Kidney (tissue), 14 donors: Measurements from ENCODE around the gene XPO6. TPM values are rescaled to one million over a fixed set of nuclear protein-coding genes. Genes with fewer than 3 reads are reported as not detected.

Experiments
- DNase-seq, 5 donors: peaks; one replicate each; pipeline ENCODE4 v3.0.0-alpha.2; 2013 to 2020
- FAIRE-seq: peaks from 2 replicates; lab custom pipeline; 2012; peaks lifted over from hg19 to GRCh38; lab: Jason Lieb, UNC
- H3K27ac ChIP-seq, 2 donors: one replicate each; pipeline ENCODE4 v1.7.0; 2013; ENCODE audit warnings: low read depth in 2 of 2, low read length in 2 of 2, inconsistent platforms in 1 of 2
- H3K27me3 ChIP-seq: one replicate; pipeline ENCODE4 v1.7.1; 2013; ENCODE audit warnings: low read length, inconsistent platforms; ENCODE audit not compliant: control insufficient read depth, insufficient read depth
- H3K36me3 ChIP-seq, 3 donors: one replicate each; pipeline versions ENCODE4 v1.7.0 to v1.7.1; 2013; ENCODE audit warnings: low read length in 3 of 3, control low read depth in 1 of 3, inconsistent platforms in 1 of 3; ENCODE audit not compliant: insufficient read depth in 3 of 3, control insufficient read depth in 2 of 3
- H3K4me1 ChIP-seq, 3 donors: one replicate each; pipeline versions ENCODE4 v1.7.0 to v1.7.1; 2013; ENCODE audit warnings: low read length in 3 of 3, inconsistent platforms in 1 of 3, low read depth in 1 of 3; ENCODE audit not compliant: control insufficient read depth in 2 of 3, insufficient read depth in 2 of 3
- H3K4me3 ChIP-seq, 3 donors: one replicate each; pipeline versions ENCODE4 v1.7.0 to v1.8.1; 2013; ENCODE audit warnings: low read length in 3 of 3, control low read depth in 1 of 3, inconsistent platforms in 1 of 3
- H3K9ac ChIP-seq, 3 donors: one replicate each; pipeline versions ENCODE4 v1.7.0 to v1.7.1; 2013; ENCODE audit warnings: low read length in 3 of 3, control low read depth in 1 of 3, inconsistent platforms in 1 of 3
- H3K9me3 ChIP-seq, 3 donors: one replicate each; pipeline versions ENCODE4 v1.7.0 to v1.7.1; 2013; ENCODE audit warnings: low read length in 3 of 3, control low read depth in 1 of 3, inconsistent platforms in 1 of 3; ENCODE audit not compliant: control insufficient read depth in 2 of 3, insufficient read depth in 1 of 3
- intact Hi-C: fragments of 100-400 bp; cut with DNase I; formaldehyde crosslinking; loops from one replicate; pipeline ENCODE4 v1.11.1; 2022
- polyA plus RNA-seq: library from polyadenylated mRNA; stranded (reverse); fragments of 350-450 nt; fragmentation: Illumina TruSeq; extraction: RNeasy Lipid Tissue Mini Kit (QIAGEN cat#74804); gene quantifications from one replicate; pipeline ENCODE4 v1.2.3, GENCODE V29; 2014; ENCODE audit warnings: low read depth, low replicate concordance; ENCODE audit not compliant: insufficient read depth
- total RNA-seq: library from RNA; stranded (reverse); fragmentation: NEBNext Ultra II Directional; extraction: Animal tissue kit (Norgen Biotek cat#: 25700); gene quantifications from one replicate; pipeline ENCODE4 v1.2.1, GENCODE V29; 2021
- TF ChIP-seq, protein P1 (sequence below): IDR thresholded peaks from 3 replicates; pipeline ENCODE4 v1.5.1; 2012; ENCODE audit warnings: mild to moderate bottlenecking, moderate library complexity, borderline replicate concordance; ENCODE audit not compliant: insufficient read depth; ENCODE audit errors: extremely low read depth
- donor health status: control.
- donor health status: control.
- donor health status: control.
- donor health status: control.
- donor health status: control.
- donor health status: DM: yes; HTN: yes; CAD: no.
- donor health status: Normal renal cell carcinoma (clear cell type).

The XPO6 gene
- total and polyA plus RNA-seq, 2 donors from 2014 or later: 57.2 to 98.8 TPM

DNA sequence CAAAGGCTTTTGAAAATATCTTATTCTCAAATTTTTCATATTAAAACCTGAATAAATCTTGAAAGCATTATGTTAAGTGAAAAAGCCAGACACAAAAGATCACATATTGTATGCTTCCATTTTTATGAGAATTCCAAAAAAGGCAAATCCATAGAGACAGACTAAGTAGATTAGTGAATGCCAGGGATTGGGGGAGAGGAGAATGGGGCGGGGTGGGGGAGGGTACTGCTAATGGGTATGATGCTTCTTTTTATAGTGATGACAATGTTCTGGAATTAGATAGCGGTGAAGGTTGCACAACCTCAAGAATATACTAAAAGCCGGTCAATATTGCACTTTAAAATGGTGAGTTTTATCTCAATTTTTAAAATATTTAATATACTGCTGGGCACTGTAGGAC lies 44.0 kb downstream of the XPO6 start:
- intact Hi-C loops: no loop called here
- H3K27ac ChIP-seq: no peak overlapping the region
- no peak for FAIRE-seq

DNA sequence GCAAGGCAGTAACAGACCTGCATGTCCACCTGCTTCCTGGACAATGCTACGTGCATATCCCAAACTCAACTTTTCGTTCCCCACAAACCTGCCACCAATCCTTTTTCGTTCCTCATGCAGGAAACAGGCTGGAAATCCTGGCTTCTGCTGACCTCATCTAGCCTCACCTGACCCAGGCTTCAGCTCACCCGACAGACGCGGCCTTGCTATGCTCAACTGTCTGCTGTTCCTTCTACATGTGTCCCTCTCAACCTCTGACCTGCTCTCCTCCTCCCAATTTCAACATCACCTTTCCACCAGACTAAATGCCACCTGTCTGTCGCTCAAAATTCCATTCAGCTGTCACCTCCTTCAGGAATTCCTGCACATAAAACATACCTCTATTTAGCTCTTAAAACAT lies 44.5 kb downstream of the XPO6 start:
- TF ChIP-seq, protein P1, sequence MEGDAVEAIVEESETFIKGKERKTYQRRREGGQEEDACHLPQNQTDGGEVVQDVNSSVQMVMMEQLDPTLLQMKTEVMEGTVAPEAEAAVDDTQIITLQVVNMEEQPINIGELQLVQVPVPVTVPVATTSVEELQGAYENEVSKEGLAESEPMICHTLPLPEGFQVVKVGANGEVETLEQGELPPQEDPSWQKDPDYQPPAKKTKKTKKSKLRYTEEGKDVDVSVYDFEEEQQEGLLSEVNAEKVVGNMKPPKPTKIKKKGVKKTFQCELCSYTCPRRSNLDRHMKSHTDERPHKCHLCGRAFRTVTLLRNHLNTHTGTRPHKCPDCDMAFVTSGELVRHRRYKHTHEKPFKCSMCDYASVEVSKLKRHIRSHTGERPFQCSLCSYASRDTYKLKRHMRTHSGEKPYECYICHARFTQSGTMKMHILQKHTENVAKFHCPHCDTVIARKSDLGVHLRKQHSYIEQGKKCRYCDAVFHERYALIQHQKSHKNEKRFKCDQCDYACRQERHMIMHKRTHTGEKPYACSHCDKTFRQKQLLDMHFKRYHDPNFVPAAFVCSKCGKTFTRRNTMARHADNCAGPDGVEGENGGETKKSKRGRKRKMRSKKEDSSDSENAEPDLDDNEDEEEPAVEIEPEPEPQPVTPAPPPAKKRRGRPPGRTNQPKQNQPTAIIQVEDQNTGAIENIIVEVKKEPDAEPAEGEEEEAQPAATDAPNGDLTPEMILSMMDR: no peak
- no peak for FAIRE-seq
- no peak overlapping the region for H3K27ac ChIP-seq

More for the DNA sequence above, 44.0 kb downstream of the XPO6 start:
- Histone ChIP-seq H3K4me1 (peaks cover 0 to 7% (median 0%) of the 10 kb centered on the region in 3 donors), H3K9me3 (no peaks in the 10 kb centered on the region), H3K36me3 (peaks cover 0 to 28% (median 21%) of the 10 kb centered on the region in 3 donors), H3K27me3 (no peaks in the 10 kb centered on the region), H3K4me3 (no peak overlapping the region), H3K9ac (no peak overlapping the region)
- TF ChIP-seq, protein P1: no peak
- no peak for DNase-seq

DNA sequence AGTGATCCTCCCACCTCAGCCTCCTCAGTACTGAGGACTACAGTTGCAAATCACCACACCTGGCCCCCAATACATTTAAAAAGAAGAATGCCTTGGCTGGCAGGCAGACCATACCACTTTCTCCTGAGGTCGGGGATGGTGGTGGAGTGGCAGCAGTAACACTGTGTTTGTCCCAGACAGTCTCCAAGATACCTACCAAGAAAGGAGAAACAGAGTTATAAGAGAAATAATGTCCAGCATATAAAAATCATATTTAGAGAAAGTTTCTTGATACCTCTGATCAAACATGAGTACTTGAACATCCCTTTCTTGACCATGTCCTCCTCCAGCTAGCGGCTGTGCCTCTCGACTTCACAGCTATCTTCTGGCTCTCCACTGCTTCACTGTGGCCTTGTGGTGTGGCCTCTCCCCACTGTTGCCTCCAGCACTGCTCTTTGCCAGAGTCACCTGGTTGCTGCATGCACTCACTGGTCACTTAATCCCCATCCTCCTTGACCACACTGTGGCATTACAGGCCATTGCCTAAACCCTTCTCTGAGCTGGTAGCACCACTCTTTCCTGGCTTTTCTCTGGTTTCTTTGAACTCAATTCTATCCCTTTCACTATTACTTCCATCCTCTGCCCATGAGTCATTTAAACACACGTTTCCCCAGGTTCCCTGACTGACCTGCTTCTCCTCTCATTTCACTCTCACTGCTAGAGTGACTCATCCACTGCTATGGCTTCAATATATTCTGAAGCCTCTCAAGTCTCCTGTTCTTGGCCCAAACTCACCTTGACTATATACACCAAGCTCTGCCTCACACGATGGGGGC lies 45.2 kb downstream of the XPO6 start:
- no peak overlapping the region for H3K9ac ChIP-seq
- TF ChIP-seq, protein P1: no peak
- H3K36me3 ChIP-seq: peaks cover 0 to 26% (median 21%) of the 10 kb centered on the region in 3 donors
- H3K27ac ChIP-seq: no peak overlapping the region
- no peak for FAIRE-seq
- intact Hi-C loops: no loop called here
- no peaks in the 10 kb centered on the region for H3K27me3 ChIP-seq
- peaks cover 0 to 9% (median 0%) of the 10 kb centered on the region in 3 donors for H3K4me1 ChIP-seq
- no peak for DNase-seq
- H3K4me3 ChIP-seq: no peak overlapping the region
- no peaks in the 10 kb centered on the region for H3K9me3 ChIP-seq

More for the DNA sequence above, 44.5 kb downstream of the XPO6 start:
- Histone ChIP-seq H3K9ac (no peak overlapping the region), H3K4me3 (no peak overlapping the region), H3K4me1 (peaks cover 0 to 9% (median 0%) of the 10 kb centered on the region in 3 donors), H3K27me3 (no peaks in the 10 kb centered on the region), H3K9me3 (no peaks in the 10 kb centered on the region), H3K36me3 (peaks cover 0 to 26% (median 21%) of the 10 kb centered on the region in 3 donors)
- intact Hi-C loops: no loop called here
- no peak for DNase-seq
